ENCODE data around the gene CECR2. TPM values are rescaled to one million over a fixed set of nuclear protein-coding genes. Genes with fewer than 3 reads are reported as not detected.

Gene CECR2
- total RNA-seq, result under 0.01 TPM

- DNase-seq (ENCODE audit: low read depth in 2 of 3, low spot score in 2 of 3), result peak in 2 of 3 donors; percentile 31 to 48
These were observed at the start of gene CECR2 for GRCh38 chr22:17369439-17370025. CECR2 (plus strand) TSS chr22:17369460; CDS start chr22:17369784, 324 bp downstream.

DNA sequence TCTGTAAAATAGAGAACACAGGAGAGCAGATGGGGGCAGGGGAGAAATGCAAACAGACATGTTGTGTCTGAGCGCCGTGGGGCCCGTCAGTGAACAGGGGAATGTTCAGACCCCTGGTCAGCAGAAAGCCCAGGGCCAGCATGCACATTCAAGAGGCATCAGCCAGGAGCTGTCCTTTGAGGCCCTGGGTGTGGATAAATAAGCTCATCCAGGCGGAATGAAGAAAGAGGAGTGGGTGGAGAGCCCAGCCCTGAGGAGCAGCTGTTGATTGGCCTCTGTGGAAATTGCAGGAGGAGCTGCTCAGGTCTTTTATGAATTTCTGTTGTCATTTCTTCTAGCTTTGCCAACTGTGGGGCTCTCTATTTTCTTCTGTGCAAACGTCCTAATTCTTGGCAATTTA lies 49.7 kb upstream of the CECR2 start:
- no peak for DNase-seq (ENCODE audit: low read depth in 2 of 3, low spot score in 2 of 3)

DNA sequence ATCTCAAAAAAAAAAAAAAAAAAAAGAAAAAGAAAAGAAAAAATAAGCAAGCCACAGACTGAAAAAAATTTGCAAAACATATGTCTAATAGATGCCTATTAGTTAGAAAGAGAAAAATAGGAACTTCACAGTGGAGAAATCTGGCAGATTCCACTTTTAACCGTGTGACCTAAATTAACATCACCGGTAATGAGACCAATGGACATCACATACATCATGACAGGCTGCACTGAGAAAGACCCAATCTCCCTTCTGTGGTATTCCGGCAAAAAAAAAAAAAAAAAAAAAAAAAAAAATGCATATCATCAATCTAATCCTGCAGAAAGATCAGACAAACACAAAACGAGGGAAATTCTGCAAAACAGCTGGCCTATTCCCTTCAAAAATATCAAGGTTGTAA lies 46.7 kb upstream of the CECR2 start:
- DNase-seq (ENCODE audit: low read depth in 2 of 3, low spot score in 2 of 3), result no peak

GRCh38 chr22:17331690-17332089 lies 37.6 kb upstream of the CECR2 start:
- no peak for DNase-seq (ENCODE audit: low read depth in 2 of 3, low spot score in 2 of 3)

- DNase-seq (ENCODE audit: low read depth in 2 of 3, low spot score in 2 of 3), result no peak
These were observed 37.0 kb upstream of the CECR2 start for GRCh38 chr22:17332109-17332800.

DNA sequence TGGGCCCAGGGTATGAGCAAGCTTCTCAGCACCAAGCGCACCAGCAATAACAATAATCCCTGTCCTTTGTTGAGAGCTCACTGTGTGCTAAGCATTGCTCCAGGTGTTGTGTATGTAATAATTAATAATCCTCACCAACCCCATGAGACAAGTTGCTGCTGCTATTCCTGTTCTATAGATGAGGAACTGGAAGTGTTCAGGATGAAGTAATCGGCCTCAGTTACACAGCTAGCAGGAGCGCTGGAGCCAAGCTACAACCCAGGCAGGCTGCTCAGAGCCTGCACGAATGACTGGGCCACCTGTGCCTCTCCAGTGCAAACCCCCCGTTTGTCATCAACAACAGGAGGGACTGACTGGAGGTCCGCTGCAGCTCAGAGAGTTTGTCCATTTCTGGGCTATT lies 35.2 kb upstream of the CECR2 start:
- DNase-seq (ENCODE audit: low read depth in 2 of 3, low spot score in 2 of 3), result no peak

GRCh38 chr22:17334983-17335382 lies 34.3 kb upstream of the CECR2 start:
- DNase-seq (ENCODE audit: low read depth in 2 of 3, low spot score in 2 of 3), result no peak

- DNase-seq (ENCODE audit: low read depth in 2 of 3, low spot score in 2 of 3), result no peak
These were observed 33.2 kb upstream of the CECR2 start for GRCh38 chr22:17336061-17336460.

- no peak for DNase-seq (ENCODE audit: low read depth in 2 of 3, low spot score in 2 of 3)
These were observed 31.6 kb upstream of the CECR2 start for GRCh38 chr22:17337639-17338038.

DNA sequence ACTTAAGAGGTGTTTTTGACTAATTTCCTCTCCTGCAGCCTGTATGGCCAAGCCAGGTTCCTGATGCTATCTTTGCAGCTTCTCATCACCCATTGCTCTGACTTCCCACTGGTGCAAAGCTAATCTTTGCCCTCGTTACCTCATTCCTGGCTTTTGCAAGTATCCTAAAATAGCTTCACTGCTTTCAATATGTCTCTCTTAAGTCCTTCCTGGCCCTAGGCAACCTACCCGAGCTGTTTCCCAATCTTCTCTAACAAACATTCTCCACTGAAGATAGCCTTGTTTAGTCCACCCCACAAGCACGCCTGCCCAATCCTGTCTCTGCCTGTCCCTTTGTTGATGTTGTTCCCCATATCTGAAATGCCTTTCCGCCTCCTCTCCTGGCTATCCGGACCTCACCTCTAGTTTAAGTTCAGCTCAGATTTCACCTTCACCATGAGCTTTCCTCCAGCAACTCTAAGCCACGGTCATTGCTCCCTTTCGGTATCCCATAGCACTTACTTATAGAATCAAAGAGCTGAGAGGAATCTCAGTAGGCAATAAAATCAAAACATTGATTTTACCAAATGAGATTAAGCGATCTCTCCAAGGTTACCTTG lies 30.1 kb upstream of the CECR2 start:
- DNase-seq (ENCODE audit: low read depth in 2 of 3, low spot score in 2 of 3), result no peak

- DNase-seq (ENCODE audit: low read depth in 2 of 3, low spot score in 2 of 3), result no peak
These were observed 26.9 kb upstream of the CECR2 start for GRCh38 chr22:17342361-17342760.

DNA sequence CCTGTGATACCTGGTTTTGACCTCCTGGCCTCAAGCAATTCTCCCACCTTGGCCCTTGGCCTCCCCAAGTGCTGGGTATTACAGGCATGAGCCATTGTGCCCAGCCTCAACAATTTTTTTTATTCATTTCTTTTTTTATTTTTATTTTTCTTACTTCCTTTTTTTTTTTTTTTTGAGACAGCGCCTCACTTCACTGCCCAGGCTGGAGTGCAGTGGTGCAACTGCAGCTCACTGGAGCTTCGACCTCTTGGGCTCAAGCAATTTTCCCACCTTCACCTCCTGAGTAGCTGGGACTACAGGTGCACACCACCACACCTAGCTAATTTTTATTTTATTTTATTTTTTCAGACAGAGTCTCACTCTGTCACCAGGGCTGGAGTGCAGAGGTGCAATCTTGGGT lies 25.5 kb upstream of the CECR2 start:
- no peak for DNase-seq (ENCODE audit: low read depth in 2 of 3, low spot score in 2 of 3)

- no peak for DNase-seq (ENCODE audit: low read depth in 2 of 3, low spot score in 2 of 3)
These were observed 22.7 kb upstream of the CECR2 start for GRCh38 chr22:17346578-17346977.

GRCh38 chr22:17347724-17348123 lies 21.5 kb upstream of the CECR2 start:
- DNase-seq (ENCODE audit: low read depth in 2 of 3, low spot score in 2 of 3), result no peak

- DNase-seq (ENCODE audit: low read depth in 2 of 3, low spot score in 2 of 3), result no peak
These were observed 20.7 kb upstream of the CECR2 start for GRCh38 chr22:17348464-17349103.

- DNase-seq (ENCODE audit: low read depth in 2 of 3, low spot score in 2 of 3), result no peak
These were observed 20.1 kb upstream of the CECR2 start for GRCh38 chr22:17349172-17349571.

GRCh38 chr22:17350292-17350691 lies 19.0 kb upstream of the CECR2 start:
- DNase-seq (ENCODE audit: low read depth in 2 of 3, low spot score in 2 of 3), result no peak

DNA sequence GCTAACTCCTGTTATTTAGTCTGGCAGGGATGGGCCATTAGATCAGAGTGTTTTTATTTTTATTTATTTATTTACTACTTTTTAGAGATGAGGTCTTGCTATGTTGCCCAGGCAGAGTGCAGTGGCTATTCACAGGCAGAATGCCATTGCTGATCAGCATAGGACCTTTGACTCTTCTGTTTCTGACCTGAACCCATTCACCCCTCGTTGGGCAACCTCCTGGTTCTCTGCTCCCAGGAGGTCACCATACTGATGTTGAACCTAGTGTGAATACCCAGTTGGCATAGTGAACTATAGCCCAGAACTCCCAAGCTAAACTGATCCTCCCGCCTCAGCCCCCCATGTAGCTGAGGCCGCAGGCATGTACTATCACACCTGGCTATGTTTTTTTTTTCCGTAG lies 16.5 kb upstream of the CECR2 start:
- DNase-seq (ENCODE audit: low read depth in 2 of 3, low spot score in 2 of 3), result no peak

DNA sequence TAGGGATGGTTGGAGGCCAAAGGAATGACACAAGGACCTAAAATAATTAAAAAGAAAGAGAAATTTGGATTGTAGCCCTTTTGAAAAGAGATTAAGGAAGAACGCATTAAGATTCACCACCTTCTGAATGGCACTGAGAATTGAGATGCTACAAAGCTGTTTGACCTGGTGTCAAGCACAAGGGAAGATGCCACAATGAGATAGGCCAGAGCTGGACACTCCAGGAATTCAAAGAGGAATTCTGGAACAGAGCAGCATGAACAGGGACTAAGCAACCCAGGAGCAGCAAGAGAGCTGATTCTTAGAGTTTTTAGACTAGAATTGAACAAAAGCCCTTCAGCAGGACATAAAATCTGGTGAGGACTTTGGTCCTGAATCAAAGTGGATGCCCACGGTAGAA lies 11.6 kb upstream of the CECR2 start:
- no peak for DNase-seq (ENCODE audit: low read depth in 2 of 3, low spot score in 2 of 3)

- DNase-seq (ENCODE audit: low read depth in 2 of 3, low spot score in 2 of 3), result no peak
These were observed 10.8 kb upstream of the CECR2 start for GRCh38 chr22:17358415-17358814.

GRCh38 chr22:17359501-17359900 lies 9.8 kb upstream of the CECR2 start:
- DNase-seq (ENCODE audit: low read depth in 2 of 3, low spot score in 2 of 3), result peak in 2 of 3 donors; percentile 46 to 80

DNA sequence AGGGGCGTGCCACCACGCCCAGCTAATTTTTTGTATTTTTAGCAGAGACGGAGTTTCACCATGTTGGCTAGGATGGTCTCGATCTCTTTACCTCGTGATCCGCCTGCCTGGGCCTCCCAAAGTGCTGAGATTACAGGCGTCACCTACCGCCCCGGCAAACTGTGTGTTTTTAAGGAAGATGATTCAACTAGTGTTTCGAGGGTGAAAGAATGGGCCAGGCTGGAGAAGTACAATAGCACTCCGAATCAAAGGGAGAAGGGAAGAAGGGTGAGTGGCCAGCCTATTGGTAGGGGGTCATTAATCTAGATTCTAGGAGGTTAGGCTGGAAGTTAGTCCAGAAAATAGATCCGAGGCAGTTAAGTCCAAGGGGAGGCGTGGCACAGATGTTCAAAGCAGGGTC lies 2.9 kb upstream of the CECR2 start:
- DNase-seq (ENCODE audit: low read depth in 2 of 3, low spot score in 2 of 3), result no peak

Measured in hematopoietic multipotent progenitor cell (in vitro differentiated cells).